MM.1S (cell line): Measurements from ENCODE around the gene KCNQ1.

Experiments
- EZH2 ChIP-seq: fragments of 300-600 bp; sonication (generic); optimal IDR thresholded peaks from 2 replicates; pipeline ENCODE3; 2017; ENCODE audit warnings: low read depth, mild to moderate bottlenecking, antibody characterized with exemption, low read length, mixed read lengths
- EZH2phosphoT487 ChIP-seq: fragments of 300-600 bp; sonication (generic); IDR thresholded peaks from 2 replicates; pipeline ENCODE4 v1.6.1; 2018; ENCODE audit warnings: antibody characterized with exemption, low read length
- TF ChIP-seq, protein P1 (sequence below): fragments of 300-600 bp; sonication (generic); IDR thresholded peaks from 2 replicates; pipeline ENCODE4 v1.5.1; 2016; ENCODE audit warnings: antibody characterized with exemption, low read length, mixed read lengths

DNA sequence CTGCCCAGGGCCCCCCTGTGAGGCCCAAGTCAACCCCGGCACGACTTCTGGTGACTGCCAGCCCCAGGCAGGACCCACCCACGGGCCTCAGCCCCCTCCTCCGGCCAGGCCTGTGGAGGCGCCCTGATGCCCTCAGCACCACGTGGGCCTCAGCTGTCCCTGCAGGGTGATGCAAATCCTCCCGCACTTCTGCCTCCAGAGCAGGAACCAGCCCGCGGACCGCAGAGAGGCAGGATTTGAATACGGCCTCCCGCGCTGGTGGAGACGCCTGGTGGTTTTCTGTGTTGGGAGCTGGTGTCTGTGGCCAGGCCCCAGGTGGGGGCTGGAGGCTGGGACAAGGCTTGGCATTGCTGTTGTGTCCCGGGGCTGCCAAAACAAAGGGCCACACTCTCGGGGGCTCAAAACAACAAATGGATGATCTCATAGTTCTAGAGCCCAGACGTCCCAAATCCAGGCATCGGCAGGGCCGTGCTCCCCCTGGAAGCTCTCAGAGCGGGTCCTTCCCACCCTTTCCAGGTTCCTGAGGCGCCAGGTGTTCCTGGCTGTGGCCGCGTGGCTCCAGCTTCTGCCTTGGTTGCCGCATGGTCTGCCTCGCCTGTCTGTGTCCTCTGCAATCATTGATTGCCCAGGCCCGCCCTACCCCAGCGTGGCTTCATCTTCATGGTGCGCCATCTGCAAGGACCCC lies 19.9 kb upstream of the KCNQ1 start:
- TF ChIP-seq, protein P1, sequence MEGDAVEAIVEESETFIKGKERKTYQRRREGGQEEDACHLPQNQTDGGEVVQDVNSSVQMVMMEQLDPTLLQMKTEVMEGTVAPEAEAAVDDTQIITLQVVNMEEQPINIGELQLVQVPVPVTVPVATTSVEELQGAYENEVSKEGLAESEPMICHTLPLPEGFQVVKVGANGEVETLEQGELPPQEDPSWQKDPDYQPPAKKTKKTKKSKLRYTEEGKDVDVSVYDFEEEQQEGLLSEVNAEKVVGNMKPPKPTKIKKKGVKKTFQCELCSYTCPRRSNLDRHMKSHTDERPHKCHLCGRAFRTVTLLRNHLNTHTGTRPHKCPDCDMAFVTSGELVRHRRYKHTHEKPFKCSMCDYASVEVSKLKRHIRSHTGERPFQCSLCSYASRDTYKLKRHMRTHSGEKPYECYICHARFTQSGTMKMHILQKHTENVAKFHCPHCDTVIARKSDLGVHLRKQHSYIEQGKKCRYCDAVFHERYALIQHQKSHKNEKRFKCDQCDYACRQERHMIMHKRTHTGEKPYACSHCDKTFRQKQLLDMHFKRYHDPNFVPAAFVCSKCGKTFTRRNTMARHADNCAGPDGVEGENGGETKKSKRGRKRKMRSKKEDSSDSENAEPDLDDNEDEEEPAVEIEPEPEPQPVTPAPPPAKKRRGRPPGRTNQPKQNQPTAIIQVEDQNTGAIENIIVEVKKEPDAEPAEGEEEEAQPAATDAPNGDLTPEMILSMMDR = no peak
- TF ChIP-seq EZH2 = no peak
- TF ChIP-seq EZH2phosphoT487 = no peak
